GM12878 (cell line): ENCODE data around the gene ARVCF. TPM values are rescaled to one million over a fixed set of nuclear protein-coding genes. Genes with fewer than 3 reads are reported as not detected.

Experiments used
- ATAC-seq: fragments of 200-7000 bp; cut with Tn5 transposase; 3 replicates; pipeline ENCODE4 v1.9.1; 2020; ENCODE audit warnings: mild to moderate bottlenecking, moderate library complexity
- BruUV-seq: library from RNA; stranded (reverse); fragments of 400-500 nt; replicated peaks from 2 replicates; lab custom pipeline; 2021; lab: Mats Ljungman, UMichigan
- CTCF ChIA-PET: fragments of 300-600 bp; sonication (Branson Sonifier 250); formaldehyde crosslinking; extraction: SDS; loops from one replicate; lab custom pipeline; 2021; ENCODE audit warnings: inconsistent platforms; lab: Yijun Ruan, JAX
- POLR2A ChIA-PET: fragments of 350-600 bp; formaldehyde crosslinking; extraction: SDS; loops from one replicate; lab custom pipeline; 2021; ENCODE audit warnings: inconsistent platforms; lab: Charles Lee
- RAD21 ChIA-PET: fragments of 300-600 bp; sonication (Branson Sonifier 250); formaldehyde crosslinking; loops from one replicate; lab custom pipeline; 2023; ENCODE audit warnings: antibody characterized with exemption; ENCODE audit not compliant: unreplicated experiment; lab: Charles Lee
- SMC1A ChIA-PET: fragments of 300-600 bp; sonication (Branson Sonifier 250); formaldehyde crosslinking; loops from one replicate; lab custom pipeline; 2023; ENCODE audit not compliant: unreplicated experiment, uncharacterized antibody; lab: Charles Lee
- DNase-seq: peaks from one replicate; pipeline ENCODE4 v3.0.0-alpha.2; 2011; ENCODE audit warnings: low read depth, low spot score
- FAIRE-seq: peaks from 3 replicates; lab custom pipeline; 2011; peaks lifted over from hg19 to GRCh38; lab: Jason Lieb, UNC
- H2AFZ ChIP-seq: 2 replicates; pipeline ENCODE4 v1.6.0; 2011; ENCODE audit warnings: low read depth, low read length, control low read depth; ENCODE audit not compliant: control insufficient read depth
- H3K27ac ChIP-seq: 2 replicates; pipeline ENCODE4 v1.5.1; 2011; ENCODE audit warnings: control low read depth; ENCODE audit not compliant: control insufficient read depth, insufficient read depth
- H3K27me3 ChIP-seq, 2 experiments: replicated peaks in 1 of 2; 2 replicates each; pipeline versions ENCODE4 v1.6.0 to v1.6.1; 2011; ENCODE audit warnings: low read length in 1 of 2; ENCODE audit not compliant: control insufficient read depth in 2 of 2, insufficient read depth in 2 of 2
- H3K36me3 ChIP-seq, 2 experiments: 2 replicates each; pipeline ENCODE4 v1.5.1; 2011; ENCODE audit warnings: low read length in 1 of 2; ENCODE audit not compliant: control insufficient read depth in 2 of 2, insufficient read depth in 2 of 2
- H3K4me1 ChIP-seq: 2 replicates; pipeline ENCODE4 v1.6.1; 2011; ENCODE audit warnings: mild to moderate bottlenecking, low read length, moderate library complexity, mixed read lengths; ENCODE audit not compliant: control insufficient read depth, insufficient read depth
- H3K4me2 ChIP-seq: 2 replicates; pipeline ENCODE4 v1.6.0; 2011; ENCODE audit warnings: control low read depth; ENCODE audit not compliant: control insufficient read depth, insufficient read depth
- H3K4me3 ChIP-seq: fragments of 200-600 bp; sonication (generic); 2 replicates; pipeline ENCODE4 v1.5.1; 2016
- H3K79me2 ChIP-seq: 2 replicates; pipeline ENCODE4 v1.6.0; 2011; ENCODE audit warnings: low read length; ENCODE audit not compliant: control insufficient read depth, insufficient read depth
- H3K9ac ChIP-seq: 2 replicates; pipeline ENCODE4 v1.8.0; 2011; ENCODE audit warnings: low read length, control low read depth, mixed read lengths; ENCODE audit not compliant: control insufficient read depth, insufficient read depth
- H3K9me3 ChIP-seq: replicated peaks from 3 replicates; pipeline ENCODE4 v1.5.1; 2011; ENCODE audit warnings: mild to moderate bottlenecking, low read length; ENCODE audit not compliant: control insufficient read depth, insufficient read depth
- H4K20me1 ChIP-seq: 2 replicates; pipeline ENCODE4 v1.6.0; 2011; ENCODE audit not compliant: control insufficient read depth, insufficient read depth
- BHLHE40 ChIP-seq, 2 experiments: fragments of 450-650 bp in 1 of 2; IDR thresholded peaks; 2 replicates each; pipeline ENCODE4 v1.6.1; 2011 to 2017; ENCODE audit warnings: low read depth in 2 of 2, borderline replicate concordance in 1 of 2, improper control_type of control experiment in 1 of 2, low read length in 1 of 2, mild to moderate bottlenecking in 1 of 2
- EZH2 ChIP-seq: IDR thresholded peaks from 2 replicates; pipeline ENCODE4 v1.6.1; 2012; ENCODE audit warnings: low read depth, mild to moderate bottlenecking, control low read depth, inconsistent platforms, low read length, borderline replicate concordance; ENCODE audit not compliant: control insufficient read depth
- RELA ChIP-seq: fragments of 450-650 bp; IDR thresholded peaks from 2 replicates; pipeline ENCODE4 v1.8.0; 2014; ENCODE audit warnings: borderline replicate concordance; ENCODE audit not compliant: partially characterized antibody
- WGBS: methylation state at CpG from one replicate; pipeline ENCODE4 v1.1.6; 2016; ENCODE audit warnings: low lambda C conversion rate; ENCODE audit not compliant: insufficient replicate concordance, insufficient coverage; ENCODE audit errors: missing lambda C conversion rate; 5-methylcytosine and 5-hydroxymethylcytosine counted together
- in situ Hi-C: fragments of 300-500 bp; cut with MboI; formaldehyde crosslinking; loops from 9 replicates; pipeline ENCODE4 v1.14.3; 2018; ENCODE audit warnings: mixed read lengths
- intact Hi-C: fragments of 100-400 bp; cut with micrococcal nuclease; formaldehyde crosslinking; loops from one replicate; pipeline ENCODE4 v1.14.2; 2022; ENCODE audit not compliant: unreplicated experiment
- polyA plus RNA-seq, 11 experiments: library from polyadenylated mRNA; depleted of rRNA in 4 of 11; unstranded in 6 of 11; stranded (reverse) in 5 of 11; fragments of >200 nt; fragmentation: Nextera tagmentation in 4 of 11; fragmentation: Illumina TruSeq in 1 of 11; extraction: Ambion mirVana in 4 of 11; extraction: Trizol in 1 of 11; gene quantifications; 1 replicate in 1 of 11; 2 replicates in 10 of 11; pipeline versions ENCODE4 v1.2.1 to v1.2.3, GENCODE V29; 2011 to 2016; ENCODE audit warnings: inconsistent platforms in 2 of 11, missing spikeins in 2 of 11, low read depth in 1 of 11
- total RNA-seq, 4 experiments: library from RNA; depleted of rRNA in 3 of 4; stranded (reverse); fragments of >200 nt in 3 of 4; fragmentation: Illumina TruSeq in 1 of 4; extraction: Trizol in 1 of 4; gene quantifications; 2 replicates each; pipeline versions ENCODE4 v1.2.1 to v1.2.3, GENCODE V29; 2013 to 2021

Gene ARVCF
- total and polyA plus RNA-seq, 10 of the 15 experiments (the other 5 are each of a cell fraction or from before 2014, with no cell fraction given) = 0.13 to 1.9 (median 1.0) TPM; not detected in 2

DNA sequence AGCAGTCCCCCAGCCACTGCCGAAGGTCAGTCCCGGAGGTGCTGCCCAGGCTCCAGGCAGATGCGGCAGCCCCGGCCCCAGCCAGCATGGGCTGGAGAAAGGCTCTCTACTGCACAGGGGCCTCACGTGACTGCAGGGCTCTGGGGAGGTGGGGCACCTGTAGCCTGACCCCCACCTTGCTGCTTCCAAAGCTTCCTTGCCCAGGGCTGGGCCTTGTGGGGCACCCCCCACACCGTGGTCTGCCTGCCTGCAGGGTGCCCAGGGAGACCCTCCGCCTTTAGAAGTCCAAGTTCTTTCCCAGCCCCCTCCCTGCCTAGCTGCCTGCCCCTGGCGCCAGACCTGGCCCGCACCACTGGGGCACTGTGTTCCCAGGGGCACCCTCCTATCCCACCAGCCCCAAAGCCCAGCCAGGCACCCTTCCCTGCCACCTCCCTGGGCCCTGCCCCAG is 46.6 kb downstream of the ARVCF start:
- POLR2A ChIA-PET = no interaction called here
- DNase-seq (no peak), ATAC-seq (peak; percentile 21), FAIRE-seq (no peak)
- 57% methylated on average over 7 of the region's 9 CpGs for WGBS
- BruUV-seq = no TSS peak
- peaks cover 0 to 2% of the 10 kb centered on the region in 2 experiments; a peak in 2 of 4 replicates for H3K36me3 ChIP-seq
- in situ Hi-C loops = no loop called here
- intact Hi-C loops = loop anchor here (1.0 to 5.0 kb wide), 3 partner anchors 42 to 147 kb away; partner anchors contain the start of genes RANBP1 and TRMT2A
- H3K9ac ChIP-seq = no peak overlapping the region
- no peak overlapping the region for H3K27ac ChIP-seq
- H3K27me3 ChIP-seq = no peaks in the 10 kb centered on the region
- no peak overlapping the region for H3K4me2 ChIP-seq
- SMC1A ChIA-PET = interaction anchor here (0.6 kb wide), 1 partner anchor 45 kb away, joined by 3 read pairs; no protein-coding TSS in a partner anchor
- CTCF ChIA-PET = interaction anchor here (0.8 to 2.4 kb wide), 3 partner anchors 43 to 160 kb away, joined by 3 to 7 read pairs (median 4); no protein-coding TSS in a partner anchor
- no peaks in the 10 kb centered on the region for H3K79me2 ChIP-seq
- RAD21 ChIA-PET = no interaction called here
- no peaks in the 10 kb centered on the region for H3K9me3 ChIP-seq
- H2AFZ ChIP-seq = no peak overlapping the region
- TF ChIP-seq RELA (no peak), BHLHE40 (IDR thresholded peaks at IDR 0.05; ENCODE audit: borderline replicate concordance in 1 of 2, low read depth in 2 of 2, low read length in 1 of 2) (peak in 1 of 2 experiments; percentile 15; a peak in 1 of 4 replicates)
- no peak overlapping the region for H3K4me3 ChIP-seq
- no peaks in the 10 kb centered on the region for H4K20me1 ChIP-seq
- H3K4me1 ChIP-seq = no peaks in the 10 kb centered on the region

DNA sequence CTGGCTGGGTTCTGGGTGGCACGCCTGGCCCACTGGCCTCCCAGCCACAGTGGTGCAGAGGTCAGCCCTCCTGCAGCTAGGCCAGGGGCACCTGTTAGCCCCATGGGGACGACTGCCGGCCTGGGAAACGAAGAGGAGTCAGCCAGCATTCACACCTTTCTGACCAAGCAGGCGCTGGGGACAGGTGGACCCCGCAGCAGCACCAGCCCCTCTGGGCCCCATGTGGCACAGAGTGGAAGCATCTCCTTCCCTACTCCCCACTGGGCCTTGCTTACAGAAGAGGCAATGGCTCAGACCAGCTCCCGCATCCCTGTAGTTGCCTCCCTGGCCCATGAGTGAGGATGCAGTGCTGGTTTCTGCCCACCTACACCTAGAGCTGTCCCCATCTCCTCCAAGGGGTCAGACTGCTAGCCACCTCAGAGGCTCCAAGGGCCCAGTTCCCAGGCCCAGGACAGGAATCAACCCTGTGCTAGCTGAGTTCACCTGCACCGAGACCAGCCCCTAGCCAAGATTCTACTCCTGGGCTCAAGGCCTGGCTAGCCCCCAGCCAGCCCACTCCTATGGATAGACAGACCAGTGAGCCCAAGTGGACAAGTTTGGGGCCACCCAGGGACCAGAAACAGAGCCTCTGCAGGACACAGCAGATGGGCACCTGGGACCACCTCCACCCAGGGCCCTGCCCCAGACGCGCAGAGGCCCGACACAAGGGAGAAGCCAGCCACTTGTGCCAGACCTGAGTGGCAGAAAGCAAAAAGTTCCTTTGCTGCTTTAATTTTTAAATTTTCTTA is 47.3 kb downstream of the ARVCF start:
- Histone ChIP-seq H3K4me2 (no peak overlapping the region), H4K20me1 (no peaks in the 10 kb centered on the region), H3K27ac (no peak overlapping the region), H3K27me3 (no peaks in the 10 kb centered on the region), H3K4me1 (no peaks in the 10 kb centered on the region), H3K9me3 (no peaks in the 10 kb centered on the region), H3K9ac (no peak overlapping the region), H3K79me2 (no peaks in the 10 kb centered on the region), H3K4me3 (no peak overlapping the region), H3K36me3 (peaks cover 0 to 2% of the 10 kb centered on the region in 2 experiments; a peak in 2 of 4 replicates), H2AFZ (no peak overlapping the region)
- no peak for TF ChIP-seq EZH2
- ChIA-PET RAD21 (interaction anchor here (0.6 kb wide), 1 partner anchor 11 kb away, joined by 3 read pairs; no protein-coding TSS in a partner anchor), SMC1A (no interaction called here), POLR2A (no interaction called here), CTCF (interaction anchor here (2.4 kb wide), 1 partner anchor 160 kb away, joined by 7 read pairs; no protein-coding TSS in a partner anchor)
- DNase-seq (no peak), ATAC-seq (no peak), FAIRE-seq (no peak)
- intact Hi-C loops (no loop called here), in situ Hi-C loops (no loop called here)
- 81% methylated on average over 11 of the region's 11 CpGs for WGBS
- BruUV-seq = no TSS peak
